ENCODE measurements around the gene GPHN. TPM values are rescaled to one million over a fixed set of nuclear protein-coding genes. Genes with fewer than 3 reads are reported as not detected.

Gene GPHN
- total and polyA plus RNA-seq, 2 experiments from 2014 or later: 15.1 to 20.1 TPM

GRCh38 chr14:66624336-66624937 is 116.5 kb downstream of the GPHN start:
- Histone ChIP-seq H3K27me3 (no peaks in the 10 kb centered on the region), H3K4me3 (no peak overlapping the region), H3K36me3 (no peaks in the 10 kb centered on the region), H3K27ac (no peak overlapping the region), H3K9me3 (ENCODE audit: low read depth) (no peaks in the 10 kb centered on the region), H3K4me1 (ENCODE audit: low read depth) (peaks cover 4% of the 10 kb centered on the region)
- TF ChIP-seq CTCF (IDR thresholded peaks at IDR 0.05; ENCODE audit: low read depth, low read length): peak; percentile 78
- DNase-seq (ENCODE audit: low read depth in 1 of 2, low spot score in 1 of 2): peak; percentile 59 to 83

- Histone ChIP-seq H3K27ac (no peak overlapping the region), H3K27me3 (no peaks in the 10 kb centered on the region), H3K9me3 (ENCODE audit: low read depth) (no peaks in the 10 kb centered on the region), H3K36me3 (no peaks in the 10 kb centered on the region), H3K4me1 (ENCODE audit: low read depth) (peaks cover 4% of the 10 kb centered on the region), H3K4me3 (no peak overlapping the region)
- DNase-seq (ENCODE audit: low read depth in 1 of 2, low spot score in 1 of 2): peak in 1 of 2 donors; percentile 16
- no peak for TF ChIP-seq CTCF (IDR thresholded peaks at IDR 0.05; ENCODE audit: low read depth, low read length)
These were observed 120.7 kb downstream of the GPHN start for GRCh38 chr14:66628636-66629035.

GRCh38 chr14:66629499-66629898 is 121.6 kb downstream of the GPHN start:
- TF ChIP-seq CTCF (IDR thresholded peaks at IDR 0.05; ENCODE audit: low read depth, low read length): no peak
- no peak for DNase-seq (ENCODE audit: low read depth in 1 of 2, low spot score in 1 of 2)
- H3K36me3 ChIP-seq: no peaks in the 10 kb centered on the region
- H3K4me1 ChIP-seq (ENCODE audit: low read depth): peaks cover 4% of the 10 kb centered on the region
- H3K27ac ChIP-seq: no peak overlapping the region
- H3K9me3 ChIP-seq (ENCODE audit: low read depth): no peaks in the 10 kb centered on the region
- no peak overlapping the region for H3K4me3 ChIP-seq
- no peaks in the 10 kb centered on the region for H3K27me3 ChIP-seq

DNA sequence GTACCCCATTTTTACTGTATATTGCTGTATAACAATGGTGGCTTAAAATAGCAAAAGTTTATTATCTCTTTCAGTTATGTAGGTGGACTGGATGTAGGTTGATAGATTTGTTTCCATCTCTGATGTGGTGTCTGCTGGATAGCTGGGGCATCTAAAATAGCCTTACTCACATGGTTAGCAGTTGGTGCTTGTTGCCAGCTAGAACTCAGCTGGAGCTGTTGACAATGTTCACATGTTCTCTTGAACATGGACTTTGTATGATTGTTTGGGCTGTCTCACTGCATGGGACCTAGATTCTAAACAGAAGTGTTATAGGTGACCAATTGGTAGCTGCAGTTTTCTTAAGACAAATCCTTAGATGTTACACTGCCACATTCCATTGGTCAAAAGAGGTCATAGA is 126.9 kb downstream of the GPHN start:
- Histone ChIP-seq H3K4me1 (ENCODE audit: low read depth) (peaks cover 5% of the 10 kb centered on the region), H3K4me3 (no peak overlapping the region), H3K27me3 (no peaks in the 10 kb centered on the region), H3K27ac (peak overlapping the region; percentile 3), H3K9me3 (ENCODE audit: low read depth) (no peaks in the 10 kb centered on the region), H3K36me3 (no peaks in the 10 kb centered on the region)
- TF ChIP-seq CTCF (IDR thresholded peaks at IDR 0.05; ENCODE audit: low read depth, low read length): no peak
- peak; percentile 23 to 31 for DNase-seq (ENCODE audit: low read depth in 1 of 2, low spot score in 1 of 2)

DNA sequence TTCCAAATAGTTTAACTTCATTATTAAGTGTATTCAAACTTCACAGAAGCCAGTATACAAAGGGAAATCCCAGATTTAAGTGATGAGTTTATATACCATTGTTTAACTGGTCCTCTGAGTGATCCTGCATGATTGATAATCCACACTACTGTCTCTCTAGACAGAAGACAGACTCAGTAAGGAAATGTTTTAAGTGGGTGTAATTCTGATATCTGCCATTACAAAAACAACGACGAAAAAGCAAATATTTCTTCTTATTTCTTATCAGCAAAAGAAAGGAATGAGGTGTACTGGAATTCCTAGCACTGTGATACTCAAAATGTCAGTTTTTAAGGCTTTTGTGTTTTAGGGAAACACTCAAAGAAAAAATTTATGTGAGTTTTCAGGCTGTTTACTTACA is 127.5 kb downstream of the GPHN start:
- no peaks in the 10 kb centered on the region for H3K36me3 ChIP-seq
- no peaks in the 10 kb centered on the region for H3K27me3 ChIP-seq
- H3K4me3 ChIP-seq: no peak overlapping the region
- H3K9me3 ChIP-seq (ENCODE audit: low read depth): no peaks in the 10 kb centered on the region
- DNase-seq (ENCODE audit: low read depth in 1 of 2, low spot score in 1 of 2): no peak
- H3K4me1 ChIP-seq (ENCODE audit: low read depth): peaks cover 5% of the 10 kb centered on the region
- peak overlapping the region; percentile 3 for H3K27ac ChIP-seq
- no peak for TF ChIP-seq CTCF (IDR thresholded peaks at IDR 0.05; ENCODE audit: low read depth, low read length)

All from cardiac muscle cell (in vitro differentiated cells and primary cell).